ENCODE data around the gene PITPNM1. TPM values are rescaled to one million over a fixed set of nuclear protein-coding genes. Genes with fewer than 3 reads are reported as not detected.
A peak's percentile ranks its signal among the peaks of the same experiment; 100 is the strongest.

PITPNM1 gene
- total and polyA plus RNA-seq, 2 of the 13 experiments (the other 11 are each of a cell fraction or from before 2014, with no cell fraction given): 8.2 to 8.5 TPM

GRCh38 chr11:67468759-67469507 lies 36.2 kb downstream of the PITPNM1 start, which contains the start of gene TMEM134 (continued):
- TF ChIP-seq KDM5A (IDR thresholded peaks at IDR 0.05; ENCODE audit: borderline replicate concordance, low read length): peak; percentile 55; the same call in 1 of the 2 replicates
- peak; percentile 56; the same call in 1 of the 2 replicates for TF ChIP-seq DRAP1 (CRISPR knock-in tag; IDR thresholded peaks at IDR 0.05)
- TF ChIP-seq ZNF326 (CRISPR knock-in tag; IDR thresholded peaks at IDR 0.05; ENCODE audit: borderline replicate concordance): no peak
- TF ChIP-seq ZNF83 (CRISPR knock-in tag; IDR thresholded peaks at IDR 0.05; ENCODE audit: borderline replicate concordance): no peak
- no peak for TF ChIP-seq RORA (CRISPR knock-in tag; IDR thresholded peaks at IDR 0.05)
- no peak for TF ChIP-seq TRAFD1 (CRISPR knock-in tag; IDR thresholded peaks at IDR 0.05; ENCODE audit: borderline replicate concordance)
- TF ChIP-seq ZNF607 (CRISPR knock-in tag; IDR thresholded peaks at IDR 0.05; ENCODE audit: borderline replicate concordance): 0 out of 2 replicates have a peak, but pooled peaks have one; percentile 40
- TF ChIP-seq FLYWCH1 (CRISPR knock-in tag; IDR thresholded peaks at IDR 0.05): no peak
- TF ChIP-seq CREB3 (CRISPR knock-in tag; IDR thresholded peaks at IDR 0.05): 0 out of 2 replicates have a peak, but pooled peaks have one; percentile 26
- TF ChIP-seq MXD3 (CRISPR knock-in tag; IDR thresholded peaks at IDR 0.05): 0 out of 2 replicates have a peak, but pooled peaks have one; percentile 34
- peak; percentile 99 for TF ChIP-seq SP4 (CRISPR knock-in tag; IDR thresholded peaks at IDR 0.05)
- TF ChIP-seq RERE (CRISPR knock-in tag; IDR thresholded peaks at IDR 0.05; ENCODE audit: low read depth): no peak
- TF ChIP-seq NR1H2 (CRISPR knock-in tag; IDR thresholded peaks at IDR 0.05; ENCODE audit: borderline replicate concordance, low read depth): 0 out of 2 replicates have a peak, but pooled peaks have one; percentile 31
- peak in 1 of 2 experiments; percentile 43; a peak in 1 of 4 replicates for TF ChIP-seq ATF4 (CRISPR knock-in tag; IDR thresholded peaks at IDR 0.05)
- no peak for TF ChIP-seq ZNF354B (CRISPR knock-in tag; IDR thresholded peaks at IDR 0.05)
- peak; percentile 67; the same call in 1 of the 2 replicates for TF ChIP-seq TFE3 (CRISPR knock-in tag; IDR thresholded peaks at IDR 0.05)

All from HepG2 (cell line).